ENCODE measurements around the gene RASAL2.

Gene RASAL2

GRCh38 chr1:178093951-178094738, at the start of gene RASAL2:
Gene RASAL2 (plus strand): TSS chr1:178094104. CDS start chr1:178094493, 389 bp downstream.
- H3K4me3 ChIP-seq (ENCODE audit: low read length) = peak within 1 kb of the TSS; percentile 59
- TF ChIP-seq ZNF274 (IDR thresholded peaks at IDR 0.05; ENCODE audit: low read depth, low read length) = no peak

DNA sequence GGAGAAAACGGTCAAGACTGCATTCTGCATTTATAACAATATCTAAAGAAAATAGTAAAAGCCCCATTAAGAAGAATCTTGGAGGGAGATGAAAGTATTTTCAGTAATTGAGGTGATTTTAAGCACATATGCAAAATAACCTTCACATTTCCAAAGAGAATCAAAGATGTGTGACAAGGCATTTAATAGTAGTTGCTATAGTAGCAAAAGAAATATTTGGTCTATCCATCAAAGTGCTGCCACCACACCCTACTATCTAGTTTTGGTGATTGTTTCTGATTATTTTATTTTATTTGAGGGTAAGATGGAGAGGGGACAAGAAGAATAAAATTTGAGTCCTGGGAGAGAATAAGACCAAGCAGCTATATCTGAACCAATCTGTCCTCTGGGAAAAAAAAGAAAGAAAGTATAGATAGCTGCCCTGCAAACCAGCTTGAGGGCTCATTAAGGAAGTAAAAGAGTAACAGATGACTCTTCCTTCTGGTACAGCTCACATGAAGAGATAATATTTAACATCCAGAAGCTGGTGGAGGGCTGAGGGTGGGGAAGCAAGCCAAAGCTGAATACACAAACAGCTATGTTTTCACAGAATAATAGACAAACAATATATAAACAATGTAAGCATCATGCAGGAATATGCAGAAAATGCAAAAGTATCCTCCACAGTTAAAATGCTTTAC, 47.2 kb upstream of the RASAL2 start:
- no peak overlapping the region for H3K4me3 ChIP-seq (ENCODE audit: low read length)
- no peak for TF ChIP-seq ZNF274 (IDR thresholded peaks at IDR 0.05; ENCODE audit: low read depth, low read length)

DNA sequence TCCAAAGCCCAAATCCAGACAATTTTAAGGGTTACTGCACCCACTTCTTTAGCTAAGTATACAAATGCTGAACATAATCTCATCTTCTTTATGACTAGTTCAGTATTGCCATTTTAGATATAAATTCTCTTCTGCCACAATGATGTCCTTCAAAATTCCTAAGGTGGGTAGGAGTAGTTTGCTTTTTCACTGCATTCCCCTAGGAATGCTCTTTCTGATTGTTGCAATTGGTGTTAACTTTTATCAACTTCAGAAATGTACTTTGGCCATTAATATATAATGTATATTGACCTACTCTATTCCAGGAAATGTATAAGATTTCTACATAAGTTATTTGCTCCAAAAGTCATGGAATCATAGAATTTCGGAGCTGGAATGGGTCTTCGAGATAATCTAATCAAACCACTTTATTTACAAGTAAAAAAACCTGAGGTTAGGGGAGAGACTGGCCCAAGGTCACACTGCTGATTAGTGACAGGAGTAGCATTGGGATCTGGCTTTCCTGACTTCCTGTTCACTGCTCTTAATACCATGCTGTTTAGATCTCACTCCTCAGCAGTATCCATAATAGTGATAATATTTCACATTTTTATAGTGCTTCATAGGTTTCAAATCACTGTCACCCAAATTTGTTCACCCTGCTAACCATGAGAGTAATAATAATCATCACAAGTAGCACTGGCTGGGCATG, 46.4 kb upstream of the RASAL2 start:
- H3K4me3 ChIP-seq (ENCODE audit: low read length) = no peak overlapping the region
- TF ChIP-seq ZNF274 (IDR thresholded peaks at IDR 0.05; ENCODE audit: low read depth, low read length) = no peak

DNA sequence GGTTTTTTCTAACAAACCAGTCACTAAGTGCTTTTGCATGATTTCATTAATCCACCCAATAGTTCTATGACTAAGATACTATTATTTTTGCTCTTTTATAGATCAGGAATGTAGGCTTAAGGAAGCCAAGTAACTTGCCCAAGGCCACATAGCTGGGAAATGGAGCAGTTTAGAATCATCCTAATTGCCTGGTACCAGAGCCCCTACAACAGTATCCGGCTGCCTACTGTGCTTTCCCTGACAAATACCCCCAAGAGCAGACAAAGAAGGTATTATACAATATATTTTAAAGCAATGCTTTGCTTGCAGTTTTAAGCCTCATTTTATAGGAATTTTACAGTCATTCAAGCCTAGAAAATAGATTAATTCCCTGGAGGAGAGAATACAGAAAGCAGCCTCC, 45.5 kb upstream of the RASAL2 start:
- H3K4me3 ChIP-seq (ENCODE audit: low read length) = no peak overlapping the region
- TF ChIP-seq ZNF274 (IDR thresholded peaks at IDR 0.05; ENCODE audit: low read depth, low read length) = no peak

DNA sequence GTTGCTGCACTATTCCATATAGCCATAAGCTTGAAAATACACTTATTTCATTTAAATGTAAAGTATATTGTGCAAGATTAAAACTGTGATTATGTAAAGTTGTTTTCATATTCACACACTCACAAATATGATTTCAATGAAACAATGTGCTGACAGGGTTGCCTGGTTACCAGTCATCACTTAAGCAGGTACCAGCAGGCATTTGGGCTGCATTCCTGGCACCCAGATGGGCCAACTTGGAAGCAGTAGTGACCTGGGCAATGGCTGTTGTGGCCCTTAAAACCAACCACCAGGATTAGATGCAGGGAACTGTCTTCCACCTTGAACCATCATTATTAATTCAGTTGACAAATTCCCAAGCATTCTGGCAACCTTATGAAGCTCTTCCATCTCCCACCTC, 45.0 kb upstream of the RASAL2 start:
- TF ChIP-seq ZNF274 (IDR thresholded peaks at IDR 0.05; ENCODE audit: low read depth, low read length) = no peak

GRCh38 chr1:178050084-178050483, 43.8 kb upstream of the RASAL2 start:
- no peak for TF ChIP-seq ZNF274 (IDR thresholded peaks at IDR 0.05; ENCODE audit: low read depth, low read length)
- no peak overlapping the region for H3K4me3 ChIP-seq (ENCODE audit: low read length)

More for the DNA sequence above, 45.0 kb upstream of the RASAL2 start:
- no peak overlapping the region for H3K4me3 ChIP-seq (ENCODE audit: low read length)

DNA sequence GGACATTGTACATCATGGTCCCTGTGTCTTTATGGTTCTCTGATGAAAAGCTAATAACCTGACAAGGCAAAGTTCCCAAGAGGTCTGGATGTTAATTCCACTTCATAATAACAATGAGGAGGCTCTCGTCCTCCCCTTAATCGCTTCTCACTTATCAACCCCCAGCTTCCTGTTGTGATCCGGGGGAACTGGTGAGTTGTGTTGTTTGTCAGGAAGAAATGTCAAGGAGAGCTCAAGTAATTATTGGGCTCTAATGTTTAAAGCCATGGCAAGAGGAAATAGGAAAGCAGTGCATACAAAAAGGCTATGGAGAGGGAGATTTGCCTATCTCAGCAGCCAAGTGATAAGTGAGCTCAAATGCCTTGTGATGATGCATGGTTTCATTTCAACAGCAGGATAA, 42.8 kb upstream of the RASAL2 start:
- no peak for TF ChIP-seq ZNF274 (IDR thresholded peaks at IDR 0.05; ENCODE audit: low read depth, low read length)

DNA sequence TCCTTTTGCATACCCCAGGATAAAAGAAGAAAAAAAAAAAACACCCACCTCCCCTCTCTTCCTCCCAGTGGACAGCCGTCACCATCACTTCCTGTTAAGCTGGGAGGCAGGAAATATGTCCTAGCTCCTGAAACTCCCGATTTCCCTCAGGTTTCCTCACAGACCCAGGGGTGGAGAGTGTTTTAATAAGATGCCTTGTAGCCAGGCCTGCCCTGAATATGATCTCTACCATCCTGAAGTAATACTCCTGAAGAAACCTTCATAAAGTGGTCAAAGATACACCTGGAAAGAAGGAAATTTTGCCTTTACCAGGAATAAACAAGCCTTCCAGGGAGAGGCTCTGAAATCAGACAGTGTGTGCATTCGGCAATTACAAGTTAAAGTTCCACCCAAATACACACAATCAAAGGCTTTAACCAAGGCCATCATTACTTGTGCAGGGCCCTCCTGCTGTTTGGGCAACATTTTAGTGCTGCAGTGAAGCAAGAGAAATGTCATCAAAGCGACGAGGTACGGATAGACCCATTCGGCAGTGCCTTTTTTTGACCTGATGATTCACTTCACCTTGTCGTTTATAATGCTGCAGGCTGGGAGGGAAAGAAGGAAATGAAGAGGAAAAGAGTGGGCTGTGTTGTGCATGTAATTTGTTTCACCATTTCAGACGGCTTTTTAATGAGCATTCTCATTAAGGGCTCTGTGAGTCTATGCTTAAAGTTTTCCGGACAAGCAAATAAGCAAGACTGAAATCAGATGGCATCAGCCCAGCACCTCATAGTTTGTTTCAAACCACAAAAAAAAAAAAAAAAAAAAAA, 41.0 kb upstream of the RASAL2 start:
- no peak overlapping the region for H3K4me3 ChIP-seq (ENCODE audit: low read length)
- no peak for TF ChIP-seq ZNF274 (IDR thresholded peaks at IDR 0.05; ENCODE audit: low read depth, low read length)

More for the DNA sequence above, 42.8 kb upstream of the RASAL2 start:
- no peak overlapping the region for H3K4me3 ChIP-seq (ENCODE audit: low read length)

- H3K4me3 ChIP-seq (ENCODE audit: low read length) = no peak overlapping the region
- no peak for TF ChIP-seq ZNF274 (IDR thresholded peaks at IDR 0.05; ENCODE audit: low read depth, low read length)
These were observed 38.8 kb upstream of the RASAL2 start for GRCh38 chr1:178055093-178055492.

GRCh38 chr1:178055779-178056471, 38.0 kb upstream of the RASAL2 start:
- no peak overlapping the region for H3K4me3 ChIP-seq (ENCODE audit: low read length)
- TF ChIP-seq ZNF274 (IDR thresholded peaks at IDR 0.05; ENCODE audit: low read depth, low read length) = no peak

GRCh38 chr1:178057141-178057765, 36.7 kb upstream of the RASAL2 start:
- no peak for TF ChIP-seq ZNF274 (IDR thresholded peaks at IDR 0.05; ENCODE audit: low read depth, low read length)
- no peak overlapping the region for H3K4me3 ChIP-seq (ENCODE audit: low read length)

DNA sequence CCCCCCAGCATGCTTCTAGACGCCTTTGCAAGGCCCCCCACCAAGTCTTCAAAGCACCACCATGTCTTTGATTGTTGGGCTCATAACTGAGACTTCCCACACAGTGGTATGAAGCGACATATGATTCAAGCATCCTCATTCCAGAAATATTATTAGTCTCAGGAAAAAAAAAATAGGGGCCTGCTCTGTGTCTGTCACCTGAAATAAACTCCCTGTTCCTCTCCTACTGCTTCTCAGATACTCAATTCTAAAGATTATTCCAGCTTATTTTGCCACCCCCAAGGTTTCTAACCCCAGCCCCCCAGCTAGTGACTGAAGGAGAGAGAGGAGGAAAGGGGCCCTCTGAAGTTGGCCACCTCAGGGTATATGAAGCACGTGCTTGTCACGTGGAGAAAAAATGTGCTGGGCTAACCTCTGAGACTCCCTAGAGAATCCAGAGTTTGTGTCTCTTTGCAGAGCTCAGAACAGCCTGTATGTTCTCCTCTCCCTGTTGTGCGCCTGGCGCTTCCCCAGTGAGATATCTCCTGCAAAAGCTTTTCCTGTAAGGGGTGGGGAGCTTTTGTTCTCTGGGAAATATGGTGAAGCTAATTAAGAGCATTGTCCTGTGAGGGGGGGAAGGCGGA, 35.9 kb upstream of the RASAL2 start:
- no peak overlapping the region for H3K4me3 ChIP-seq (ENCODE audit: low read length)
- TF ChIP-seq ZNF274 (IDR thresholded peaks at IDR 0.05; ENCODE audit: low read depth, low read length) = no peak
